Skeletal muscle tissue (tissue), 4 donors: ENCODE measurements around the gene RHBDL1. TPM values are rescaled to one million over a fixed set of nuclear protein-coding genes. Genes with fewer than 3 reads are reported as not detected.

Experiments
- H3K27ac ChIP-seq: one replicate; pipeline ENCODE4 v1.7.0; 2013; ENCODE audit warnings: mild to moderate bottlenecking, low read depth, low read length, inconsistent platforms
- H3K27me3 ChIP-seq, 3 donors: one replicate each; pipeline ENCODE4 v1.7.0; 2013; ENCODE audit warnings: low read length in 3 of 3; ENCODE audit not compliant: control insufficient read depth in 3 of 3, insufficient read depth in 3 of 3
- H3K36me3 ChIP-seq, 3 donors: one replicate each; pipeline ENCODE4 v1.7.0; 2013; ENCODE audit warnings: low read length in 3 of 3; ENCODE audit not compliant: control insufficient read depth in 3 of 3, insufficient read depth in 3 of 3
- H3K4me1 ChIP-seq, 3 donors: one replicate each; pipeline ENCODE4 v1.7.0; 2013; ENCODE audit warnings: low read length in 3 of 3, mild to moderate bottlenecking in 3 of 3; ENCODE audit not compliant: control insufficient read depth in 3 of 3, insufficient read depth in 3 of 3
- H3K4me3 ChIP-seq, 3 donors: one replicate each; pipeline ENCODE4 v1.7.0; 2013; ENCODE audit warnings: low read length in 3 of 3
- H3K9ac ChIP-seq, 3 donors: one replicate each; pipeline ENCODE4 v1.7.0; 2013; ENCODE audit warnings: low read length in 3 of 3, mild to moderate bottlenecking in 3 of 3, moderate library complexity in 2 of 3, low read depth in 1 of 3
- H3K9me3 ChIP-seq, 3 donors: one replicate each; pipeline ENCODE4 v1.7.0; 2013; ENCODE audit warnings: low read length in 3 of 3; ENCODE audit not compliant: control insufficient read depth in 3 of 3
- total RNA-seq: library from RNA; depleted of rRNA; stranded (reverse); fragments of >200 nt; gene quantifications from one replicate; pipeline ENCODE4 v1.2.3, GENCODE V29; 2014
- donor health status: Osteomylitis.

Gene RHBDL1
- under 0.01 TPM for total RNA-seq

GRCh38 chr16:674968-675883 lies at the start of gene RHBDL1:
TSS of gene RHBDL1 (plus strand) at chr16:675671. CDS start at chr16:675791, 120 bp downstream.
- Histone ChIP-seq H3K9me3 (no peaks in the 10 kb centered on the region), H3K27ac (no peak within 1 kb of the TSS), H3K9ac (peak within 1 kb of the TSS in 1 of 3 donors; percentile 57), H3K36me3 (peaks cover 25 to 36% (median 28%) of the 10 kb centered on the region in 3 donors), H3K4me3 (peak within 1 kb of the TSS in 2 of 3 donors; percentile 29 to 32), H3K4me1 (peaks cover 6 to 16% (median 13%) of the 10 kb centered on the region in 3 donors), H3K27me3 (peaks cover 0 to 16% (median 7%) of the 10 kb centered on the region in 3 donors)

DNA sequence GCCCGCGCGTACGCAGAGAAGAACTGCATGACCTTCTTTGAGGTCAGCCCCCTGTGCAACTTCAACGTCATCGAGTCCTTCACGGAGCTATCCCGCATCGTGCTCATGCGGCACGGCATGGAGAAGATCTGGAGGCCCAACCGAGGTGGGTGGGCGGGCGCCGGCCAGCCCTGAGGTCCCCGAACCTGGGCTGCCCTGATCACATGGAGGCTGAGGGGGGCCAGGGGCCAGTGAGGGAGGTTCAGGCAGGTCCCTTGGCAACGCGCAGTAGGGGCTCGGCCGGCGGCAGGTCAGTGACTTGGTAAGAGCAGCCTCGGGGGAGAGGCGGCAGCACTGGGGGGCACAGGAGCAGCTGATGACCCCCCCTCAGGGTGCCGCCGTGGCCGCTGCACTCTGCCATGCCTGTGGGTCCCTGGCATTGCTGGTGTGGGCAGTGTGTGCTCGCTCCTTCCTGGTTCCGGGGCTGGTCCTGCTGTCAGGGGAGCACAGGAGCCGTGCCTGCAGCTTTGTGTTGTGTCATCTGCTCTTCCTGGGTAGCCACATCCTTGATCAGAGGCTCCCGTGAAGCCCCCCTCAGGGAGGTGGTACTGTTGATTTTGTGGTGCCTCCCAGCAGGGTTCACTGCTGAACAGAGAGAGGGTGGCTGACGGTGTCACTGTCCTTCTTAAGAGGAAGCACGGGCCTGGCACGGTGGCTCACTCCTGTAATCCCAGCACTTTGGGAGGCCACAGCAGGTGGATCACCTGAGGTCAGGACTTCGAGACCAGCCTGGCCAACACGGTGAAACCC lies 49.3 kb upstream of the RHBDL1 start:
- H3K9ac ChIP-seq, result no peak overlapping the region
- H3K27me3 ChIP-seq, result no peaks in the 10 kb centered on the region
- no peaks in the 10 kb centered on the region for H3K9me3 ChIP-seq
- peaks cover 11 to 32% (median 26%) of the 10 kb centered on the region in 3 donors for H3K4me1 ChIP-seq
- H3K27ac ChIP-seq, result no peak overlapping the region
- no peak overlapping the region for H3K4me3 ChIP-seq
- H3K36me3 ChIP-seq, result peaks cover 10 to 20% (median 15%) of the 10 kb centered on the region in 3 donors

GRCh38 chr16:626787-627453 lies 48.6 kb upstream of the RHBDL1 start:
- H3K27me3 ChIP-seq, result no peaks in the 10 kb centered on the region
- no peak overlapping the region for H3K9ac ChIP-seq
- no peak overlapping the region for H3K27ac ChIP-seq
- no peaks in the 10 kb centered on the region for H3K9me3 ChIP-seq
- H3K36me3 ChIP-seq, result peaks cover 10 to 20% (median 12%) of the 10 kb centered on the region in 3 donors
- H3K4me3 ChIP-seq, result no peak overlapping the region
- H3K4me1 ChIP-seq, result peaks cover 11 to 29% (median 24%) of the 10 kb centered on the region in 3 donors

- no peaks in the 10 kb centered on the region for H3K9me3 ChIP-seq
- H3K4me1 ChIP-seq, result peaks cover 11 to 29% (median 26%) of the 10 kb centered on the region in 3 donors
- no peak overlapping the region for H3K9ac ChIP-seq
- peaks cover 10 to 20% (median 12%) of the 10 kb centered on the region in 3 donors for H3K36me3 ChIP-seq
- H3K27ac ChIP-seq, result no peak overlapping the region
- H3K27me3 ChIP-seq, result no peaks in the 10 kb centered on the region
- no peak overlapping the region for H3K4me3 ChIP-seq
Observed at GRCh38 chr16:627454-628239, 47.8 kb upstream of the RHBDL1 start.

DNA sequence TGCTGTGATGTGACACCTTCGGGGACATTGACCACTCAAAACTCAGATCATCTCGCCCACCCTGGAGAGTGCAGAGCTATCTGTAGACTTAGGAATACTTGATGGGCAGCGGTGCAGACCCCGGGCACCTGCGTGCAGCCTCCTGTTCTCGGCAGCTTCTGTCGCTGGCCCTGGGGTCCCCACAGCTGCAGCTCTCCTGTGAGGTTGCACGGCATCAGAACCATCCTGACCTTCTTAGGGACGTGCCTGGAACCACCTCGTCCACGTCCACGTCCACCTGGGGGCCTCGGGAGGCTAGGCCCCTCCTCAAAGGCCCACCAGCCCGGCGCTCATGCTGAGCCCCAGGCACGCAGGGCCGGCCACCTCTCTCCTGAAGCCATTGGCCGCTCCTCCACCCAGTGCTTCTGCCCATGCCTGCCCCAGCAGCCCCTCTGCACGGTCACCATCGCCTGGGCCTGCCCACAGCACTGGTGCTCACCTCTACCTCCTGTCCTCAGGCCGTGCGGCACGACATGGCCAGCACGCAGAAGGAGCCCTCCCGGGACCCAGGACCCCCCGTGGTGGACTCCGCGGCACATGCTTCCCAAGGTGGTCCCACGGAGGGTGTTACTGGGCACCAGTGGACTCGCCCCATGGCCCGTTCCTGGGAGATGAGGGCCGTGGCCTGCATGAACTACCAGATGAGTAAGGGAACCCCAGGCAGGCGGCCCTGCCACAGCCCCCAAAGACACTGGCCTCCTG lies 47.0 kb upstream of the RHBDL1 start:
- Histone ChIP-seq H3K4me1 (peaks cover 11 to 29% (median 26%) of the 10 kb centered on the region in 3 donors), H3K27me3 (no peaks in the 10 kb centered on the region), H3K27ac (no peak overlapping the region), H3K9me3 (no peaks in the 10 kb centered on the region), H3K36me3 (peaks cover 10 to 20% (median 14%) of the 10 kb centered on the region in 3 donors), H3K4me3 (no peak overlapping the region), H3K9ac (no peak overlapping the region)

- H3K27me3 ChIP-seq, result no peaks in the 10 kb centered on the region
- H3K27ac ChIP-seq, result no peak overlapping the region
- H3K9me3 ChIP-seq, result no peaks in the 10 kb centered on the region
- H3K4me3 ChIP-seq, result no peak overlapping the region
- H3K9ac ChIP-seq, result peak overlapping the region in 1 of 3 donors; percentile 40
- H3K4me1 ChIP-seq, result peaks cover 11 to 29% (median 26%) of the 10 kb centered on the region in 3 donors
- H3K36me3 ChIP-seq, result peaks cover 13 to 26% (median 19%) of the 10 kb centered on the region in 3 donors
Observed at GRCh38 chr16:629185-629832, 46.2 kb upstream of the RHBDL1 start.

GRCh38 chr16:629833-630248 lies 45.6 kb upstream of the RHBDL1 start:
- Histone ChIP-seq H3K27ac (no peak overlapping the region), H3K27me3 (no peaks in the 10 kb centered on the region), H3K36me3 (peaks cover 14 to 28% (median 19%) of the 10 kb centered on the region in 3 donors), H3K4me1 (peaks cover 14 to 31% (median 27%) of the 10 kb centered on the region in 3 donors), H3K9me3 (no peaks in the 10 kb centered on the region), H3K4me3 (no peak overlapping the region), H3K9ac (peak overlapping the region in 1 of 3 donors; percentile 33)

- Histone ChIP-seq H3K27ac (no peak overlapping the region), H3K27me3 (no peaks in the 10 kb centered on the region), H3K4me1 (peaks cover 18 to 36% (median 31%) of the 10 kb centered on the region in 3 donors), H3K9ac (peak overlapping the region in 1 of 3 donors; percentile 33), H3K9me3 (no peaks in the 10 kb centered on the region), H3K36me3 (peaks cover 14 to 26% (median 17%) of the 10 kb centered on the region in 3 donors), H3K4me3 (no peak overlapping the region)
Observed at GRCh38 chr16:630249-630814, 45.1 kb upstream of the RHBDL1 start.
